ENCODE results near the gene WFS1. TPM values are rescaled to one million over a fixed set of nuclear protein-coding genes. Genes with fewer than 3 reads are reported as not detected.

The WFS1 gene
- total and polyA plus RNA-seq, 2 of the 8 experiments (the other 6 are each of a cell fraction or from before 2014, with no cell fraction given): 29.1 to 43.1 TPM

GRCh38 chr4:6239968-6240367 lies 29.7 kb upstream of the WFS1 start (continued):
- TF ChIP-seq PHF8 (conservative IDR thresholded peaks at IDR 0.05; ENCODE audit: low read depth, low read length): no peak
- TF ChIP-seq POU5F1 (IDR thresholded peaks at IDR 0.05; ENCODE audit: low read depth, low read length): no peak
- TF ChIP-seq TAF1 (IDR thresholded peaks at IDR 0.05; ENCODE audit: low read depth, low read length): no peak
